GM18870 (cell line): ENCODE results near the gene MYD88.
"Not testable (repeated sequence)": the region's sequence is repeated elsewhere in the genome, so short reads cannot be mapped to it uniquely, and the experiment has no call there.

Experiments
- ATAC-seq: cut with Tn5 transposase; IDR thresholded peaks from one replicate; pipeline ENCODE4 v1.9.1; 2021; ENCODE audit warnings: moderate library complexity; ENCODE audit not compliant: unreplicated experiment

Gene MYD88

GRCh38 chr3:38124324-38125122 lies 13.9 kb upstream of the MYD88 start:
- no peak for ATAC-seq

GRCh38 chr3:38125305-38126120 lies 12.9 kb upstream of the MYD88 start:
- no peak for ATAC-seq

- ATAC-seq, result no peak
Measured at GRCh38 chr3:38126121-38126892, 12.2 kb upstream of the MYD88 start.

GRCh38 chr3:38127611-38128302 lies 10.7 kb upstream of the MYD88 start:
- ATAC-seq, result no peak

GRCh38 chr3:38128303-38128655 lies 10.2 kb upstream of the MYD88 start:
- no peak for ATAC-seq

GRCh38 chr3:38129058-38129457 lies 9.4 kb upstream of the MYD88 start:
- no peak for ATAC-seq

GRCh38 chr3:38130631-38131065 lies 7.8 kb upstream of the MYD88 start:
- no peak for ATAC-seq

- ATAC-seq, result no peak
Measured at GRCh38 chr3:38131621-38132369, 6.7 kb upstream of the MYD88 start.

- ATAC-seq, result no peak
Measured at GRCh38 chr3:38133209-38133556, 5.3 kb upstream of the MYD88 start.

- ATAC-seq, result no peak
Measured at GRCh38 chr3:38133557-38134405, 4.7 kb upstream of the MYD88 start.

- not testable (repeated sequence) for ATAC-seq
Measured at GRCh38 chr3:38134517-38135143, 3.8 kb upstream of the MYD88 start.

- ATAC-seq, result not testable (repeated sequence)
Measured at GRCh38 chr3:38135621-38136277, 2.7 kb upstream of the MYD88 start.

GRCh38 chr3:38136393-38136776 lies 2.1 kb upstream of the MYD88 start:
- ATAC-seq, result no peak

GRCh38 chr3:38136777-38137614 lies 1.5 kb upstream of the MYD88 start, which contains the start of gene ACAA1:
ACAA1 (minus strand) TSS chr3:38137127; CDS start chr3:38137035, 92 bp downstream.
- peak; percentile 91 for ATAC-seq

- ATAC-seq, result no peak
Measured at GRCh38 chr3:38137615-38138348, 679 bp upstream of the MYD88 start.

- no peak for ATAC-seq
Measured at GRCh38 chr3:38139191-38139590, 730 bp downstream of the MYD88 start.

- ATAC-seq, result no peak
Measured at GRCh38 chr3:38139652-38140051, 1.2 kb downstream of the MYD88 start.
